H1 (cell line): Measurements from ENCODE around the gene UBN1. TPM values are rescaled to one million over a fixed set of nuclear protein-coding genes. Genes with fewer than 3 reads are reported as not detected.
A peak's percentile ranks its signal among the peaks of the same experiment; 100 is the strongest.

Source experiments
- CTCF ChIA-PET: fragments of 300-600 bp; sonication (Branson Sonifier 250); formaldehyde crosslinking; loops from one replicate; lab custom pipeline; 2021; ENCODE audit not compliant: partially characterized antibody; lab: Charles Lee
- POLR2A ChIA-PET: fragments of 300-600 bp; sonication (Branson Sonifier 250); formaldehyde crosslinking; loops from one replicate; lab custom pipeline; 2021; ENCODE audit warnings: inconsistent platforms; ENCODE audit not compliant: partially characterized antibody; lab: Charles Lee
- DNase-seq, 2 experiments: peaks; one replicate each; pipeline versions ENCODE4 v3.0.0 to v3.0.0-alpha.2; 2010 to 2022; ENCODE audit warnings: low spot score in 2 of 2, low read depth in 1 of 2, mixed read lengths in 1 of 2
- FAIRE-seq: peaks from 2 replicates; lab custom pipeline; 2011; peaks lifted over from hg19 to GRCh38; lab: Jason Lieb, UNC
- H2AFZ ChIP-seq: 2 replicates; pipeline ENCODE4 v1.8.1; 2012; ENCODE audit warnings: low read length, inconsistent platforms
- H2AK5ac ChIP-seq: 2 replicates; pipeline ENCODE4 v1.6.1; 2013; ENCODE audit warnings: low read depth, low read length
- H2BK120ac ChIP-seq: replicated peaks from 2 replicates; pipeline ENCODE3; 2013; ENCODE audit warnings: low read depth, low read length, inconsistent platforms
- H2BK12ac ChIP-seq: 2 replicates; pipeline ENCODE4 v1.6.1; 2013; ENCODE audit warnings: low read depth, low read length
- H2BK15ac ChIP-seq: 2 replicates; pipeline ENCODE4 v1.6.1; 2013; ENCODE audit warnings: low read length
- H2BK20ac ChIP-seq: 2 replicates; pipeline ENCODE4 v1.6.1; 2013; ENCODE audit warnings: low read length
- H2BK5ac ChIP-seq: 2 replicates; pipeline ENCODE4 v1.6.1; 2013; ENCODE audit warnings: low read depth, low read length
- H3K14ac ChIP-seq: 2 replicates; pipeline ENCODE4 v1.6.1; 2013; ENCODE audit warnings: inconsistent platforms; ENCODE audit not compliant: insufficient read length
- H3K18ac ChIP-seq: 2 replicates; pipeline ENCODE4 v1.6.1; 2013; ENCODE audit warnings: low read length; ENCODE audit errors: extremely low read depth
- H3K23ac ChIP-seq: 2 replicates; pipeline ENCODE4 v1.6.1; 2013; ENCODE audit warnings: inconsistent platforms; ENCODE audit not compliant: insufficient read length
- H3K23me2 ChIP-seq: 2 replicates; pipeline ENCODE4 v1.6.1; 2013; ENCODE audit warnings: low read depth, low read length
- H3K27ac ChIP-seq: 2 replicates; pipeline ENCODE4 v1.6.1; 2011; ENCODE audit warnings: low read depth, low read length, inconsistent platforms
- H3K27me3 ChIP-seq, 4 experiments: replicated peaks in 1 of 4; 1 replicate in 1 of 4; 2 replicates in 3 of 4; pipeline versions ENCODE4 v1.6.1 to v1.8.1; 2011 to 2013; ENCODE audit warnings: low read length in 3 of 4, mild to moderate bottlenecking in 3 of 4, inconsistent platforms in 2 of 4, mixed read lengths in 2 of 4, moderate library complexity in 1 of 4; ENCODE audit not compliant: control insufficient read depth in 3 of 4, insufficient read depth in 3 of 4; ENCODE audit errors: extremely low read depth in 1 of 4
- H3K36me3 ChIP-seq, 4 experiments: 2 replicates each; pipeline versions ENCODE4 v1.6.1 to v1.8.1; 2011 to 2013; ENCODE audit warnings: mild to moderate bottlenecking in 4 of 4, low read length in 3 of 4, moderate library complexity in 2 of 4, control low read depth in 1 of 4, inconsistent platforms in 1 of 4; ENCODE audit not compliant: insufficient read depth in 4 of 4, control insufficient read depth in 2 of 4
- H3K4ac ChIP-seq: replicated peaks from 2 replicates; pipeline ENCODE3; 2013; ENCODE audit warnings: low read length, low read depth, mixed read lengths, inconsistent platforms; ENCODE audit not compliant: insufficient read length
- H3K4me1 ChIP-seq, 4 experiments: replicated peaks in 1 of 4; 1 replicate in 1 of 4; 2 replicates in 3 of 4; pipeline versions ENCODE4 v1.6.1 to v1.8.1; 2011 to 2013; ENCODE audit warnings: low read length in 3 of 4, inconsistent platforms in 2 of 4, mixed read lengths in 1 of 4; ENCODE audit not compliant: insufficient read depth in 4 of 4, control insufficient read depth in 3 of 4
- H3K4me2 ChIP-seq, 2 experiments: 2 replicates each; pipeline versions ENCODE4 v1.6.1 to v1.8.1; 2011 to 2013; ENCODE audit warnings: low read depth in 2 of 2, low read length in 2 of 2, control low read depth in 1 of 2, inconsistent platforms in 1 of 2, mild to moderate bottlenecking in 1 of 2; ENCODE audit not compliant: insufficient read depth in 1 of 2
- H3K4me3 ChIP-seq, 4 experiments: fragments of 200-600, 300-600 bp in 1 of 4; sonication (generic), shearing (Covaris generic), sonication (Bioruptor Twin) in 1 of 4; 2 replicates each; pipeline versions ENCODE4 v1.5.1 to v1.8.1; 2011 to 2016; ENCODE audit warnings: low read length in 4 of 4, low read depth in 3 of 4, control low read depth in 2 of 4, inconsistent platforms in 2 of 4, mild to moderate bottlenecking in 2 of 4, mixed read lengths in 1 of 4, moderate library complexity in 1 of 4; ENCODE audit not compliant: insufficient read depth in 2 of 4; ENCODE audit errors: extremely low read depth in 1 of 4
- H3K56ac ChIP-seq: replicated peaks from 2 replicates; pipeline ENCODE3; 2013; ENCODE audit warnings: low read depth, mild to moderate bottlenecking, mixed read lengths, low read length, inconsistent platforms; ENCODE audit not compliant: insufficient read length
- H3K79me1 ChIP-seq: 2 replicates; pipeline ENCODE4 v1.6.1; 2013; ENCODE audit warnings: low read depth, low read length, control low read depth
- H3K79me2 ChIP-seq, 2 experiments: 2 replicates each; pipeline versions ENCODE4 v1.6.1 to v1.8.1; 2012 to 2013; ENCODE audit warnings: low read length in 2 of 2, mild to moderate bottlenecking in 2 of 2, inconsistent platforms in 1 of 2; ENCODE audit not compliant: insufficient read depth in 2 of 2, control insufficient read depth in 1 of 2
- H3K9ac ChIP-seq, 4 experiments: replicated peaks in 1 of 4; 1 replicate in 1 of 4; 2 replicates in 3 of 4; pipeline versions ENCODE4 v1.6.1 to v1.8.1; 2011 to 2013; ENCODE audit warnings: low read depth in 3 of 4, low read length in 3 of 4, control low read depth in 2 of 4, mild to moderate bottlenecking in 2 of 4, moderate library complexity in 2 of 4, inconsistent platforms in 1 of 4; ENCODE audit errors: extremely low read depth in 1 of 4
- H3K9me3 ChIP-seq, 2 experiments: 2 replicates each; pipeline versions ENCODE4 v1.6.1 to v1.8.1; 2012 to 2013; ENCODE audit warnings: mild to moderate bottlenecking in 2 of 2, moderate library complexity in 2 of 2, control low read depth in 1 of 2, inconsistent platforms in 1 of 2, low read depth in 1 of 2, low read length in 1 of 2, mixed read lengths in 1 of 2; ENCODE audit not compliant: insufficient read depth in 2 of 2
- H4K20me1 ChIP-seq, 2 experiments: replicated peaks in 1 of 2; 2 replicates each; pipeline versions ENCODE3 to v1.8.1; 2011 to 2013; ENCODE audit warnings: inconsistent platforms in 2 of 2, low read length in 2 of 2, mild to moderate bottlenecking in 1 of 2; ENCODE audit not compliant: insufficient read depth in 2 of 2, control insufficient read depth in 1 of 2
- H4K5ac ChIP-seq: 2 replicates; pipeline ENCODE4 v1.6.1; 2013; ENCODE audit warnings: low read length, low read depth, mixed read lengths, inconsistent platforms; ENCODE audit not compliant: insufficient read length
- H4K8ac ChIP-seq: 2 replicates; pipeline ENCODE4 v1.8.0; 2013; ENCODE audit warnings: mild to moderate bottlenecking, moderate library complexity, low read length, inconsistent platforms; ENCODE audit not compliant: insufficient read depth; ENCODE audit errors: extremely low read depth
- H4K91ac ChIP-seq: replicated peaks from 2 replicates; pipeline ENCODE3; 2013; ENCODE audit warnings: low read length, mixed read lengths, inconsistent platforms; ENCODE audit not compliant: insufficient read length
- CHD1 ChIP-seq: IDR thresholded peaks from 2 replicates; pipeline ENCODE4 v1.6.1; 2012; ENCODE audit warnings: low read depth, low read length, improper control_type of control experiment
- CHD2 ChIP-seq: IDR thresholded peaks from 2 replicates; pipeline ENCODE4 v1.6.1; 2012; ENCODE audit warnings: low read length, improper control_type of control experiment
- CREB1 ChIP-seq: IDR thresholded peaks from 2 replicates; pipeline ENCODE4 v1.6.1; 2012; ENCODE audit warnings: inconsistent platforms
- CTBP2 ChIP-seq: IDR thresholded peaks from 2 replicates; pipeline ENCODE4 v1.7.0; 2011; ENCODE audit warnings: borderline replicate concordance, mild to moderate bottlenecking, moderate library complexity, mixed read lengths, low read length; ENCODE audit not compliant: insufficient read depth, insufficient read length
- EGR1 ChIP-seq: IDR thresholded peaks from 2 replicates; pipeline ENCODE4 v1.6.1; 2011; ENCODE audit warnings: low read depth, low read length, borderline replicate concordance
- EP300 ChIP-seq, 2 experiments: IDR thresholded peaks; 1 replicate in 1 of 2; 2 replicates in 1 of 2; pipeline ENCODE4 v1.6.1; 2011 to 2012; ENCODE audit warnings: low read depth in 2 of 2, low read length in 2 of 2, mild to moderate bottlenecking in 2 of 2, borderline replicate concordance in 1 of 2, inconsistent platforms in 1 of 2, moderate library complexity in 1 of 2
- HDAC2 ChIP-seq, 2 experiments: fragments of 300-600 bp in 1 of 2; sonication (generic) in 1 of 2; IDR thresholded peaks; 2 replicates each; pipeline ENCODE4 v1.6.1; 2011 to 2012; ENCODE audit warnings: low read depth in 2 of 2, low read length in 2 of 2, mild to moderate bottlenecking in 2 of 2, moderate library complexity in 2 of 2, borderline replicate concordance in 1 of 2, inconsistent platforms in 1 of 2
- MAFK ChIP-seq: IDR thresholded peaks from 2 replicates; pipeline ENCODE4 v1.6.1; 2012; ENCODE audit warnings: low read depth, mild to moderate bottlenecking, improper control_type of control experiment, low read length
- POLR2A ChIP-seq, 2 experiments: IDR thresholded peaks; 1 replicate in 1 of 2; 2 replicates in 1 of 2; pipeline ENCODE4 v1.6.1; 2011; ENCODE audit warnings: low read depth in 2 of 2, low read length in 2 of 2, mild to moderate bottlenecking in 2 of 2; ENCODE audit errors: control extremely low read depth in 1 of 2
- RNF2 ChIP-seq: fragments of 200-900, 300-1000 bp; sonication (generic); IDR thresholded peaks from 2 replicates; pipeline ENCODE4 v1.7.1; 2016; ENCODE audit warnings: borderline replicate concordance, low read depth, mild to moderate bottlenecking, antibody characterized with exemption, low read length; ENCODE audit not compliant: poor library complexity, severe bottlenecking; ENCODE audit errors: missing control alignments
- TEAD4 ChIP-seq: IDR thresholded peaks from 2 replicates; pipeline ENCODE4 v1.6.1; 2012; ENCODE audit warnings: low read depth, low read length, inconsistent platforms, mixed read lengths
- WGBS, 2 experiments: shearing (Covaris generic) in 1 of 2; methylation state at CpG; one replicate each; pipeline versions ENCODE4 v1.1.6 to v1.1.7; 2013 to 2015; ENCODE audit warnings: low lambda C conversion rate in 2 of 2, mixed read lengths in 2 of 2, inconsistent platforms in 1 of 2, low coverage in 1 of 2, missing lambda C conversion rate in 1 of 2; ENCODE audit not compliant: insufficient replicate concordance in 2 of 2, insufficient coverage in 1 of 2, insufficient read length in 1 of 2; ENCODE audit errors: extremely low coverage in 1 of 2, missing lambda C conversion rate in 1 of 2; 5-methylcytosine and 5-hydroxymethylcytosine counted together
- polyA plus RNA-seq, 7 experiments: library from polyadenylated mRNA; depleted of rRNA in 3 of 7; stranded (reverse) in 5 of 7; unstranded in 2 of 7; fragments of >200 nt in 5 of 7; fragments of 200-250 nt in 2 of 7; gene quantifications; 1 replicate in 5 of 7; 2 replicates in 1 of 7; 4 replicates in 1 of 7; pipeline versions ENCODE4 v1.2.1 to v1.2.3, GENCODE V29; 2011 to 2013; ENCODE audit warnings: missing spikeins in 2 of 7, mixed read lengths in 2 of 7
- total RNA-seq: library from RNA; stranded (reverse); fragmentation: NEBNext Ultra II Directional; extraction: Animal tissue kit (Norgen Biotek cat#: 25700); gene quantifications from 2 replicates; pipeline ENCODE4 v1.2.1, GENCODE V29; 2021
- TF ChIP-seq, protein P1 (sequence below): IDR thresholded peaks from 2 replicates; pipeline ENCODE4 v1.6.1; 2012; ENCODE audit warnings: inconsistent platforms

Gene UBN1
- total and polyA plus RNA-seq, 2 of the 8 experiments (the other 6 are each of a cell fraction or from before 2014, with no cell fraction given) = 16.2 to 37.0 TPM

DNA sequence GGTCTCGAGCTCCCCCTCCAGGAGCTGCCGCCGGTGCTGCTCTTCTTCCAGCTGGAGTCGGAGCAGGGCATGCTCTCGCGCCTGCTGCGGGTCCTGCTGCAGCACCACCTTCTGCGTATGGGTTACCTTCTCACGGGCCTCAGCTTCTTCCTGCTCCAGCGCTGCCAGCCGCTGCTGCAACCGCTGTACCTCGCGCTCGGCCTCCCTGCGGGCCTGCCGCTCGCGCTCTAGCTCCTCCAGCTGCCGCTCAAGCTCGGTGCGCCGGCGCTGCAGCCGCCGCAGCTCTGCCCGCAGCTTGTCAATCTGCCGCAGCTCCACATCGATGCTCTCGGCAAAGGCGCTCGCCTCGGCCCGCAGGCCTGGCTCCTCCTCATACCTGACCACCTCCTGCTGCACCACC, 36.9 kb downstream of the UBN1 start:
- Histone ChIP-seq H3K27me3 (no peaks in the 10 kb centered on the region), H3K36me3 (peaks cover 19 to 85% (median 60%) of the 10 kb centered on the region in 4 experiments), H4K8ac (peak overlapping the region; percentile 14; the same call in 1 of the 2 replicates), H3K23me2 (no peaks in the 10 kb centered on the region), H4K5ac (no peak overlapping the region), H2AFZ (no peak overlapping the region), H3K79me2 (no peaks in the 10 kb centered on the region), H4K20me1 (peaks cover 3 to 6% of the 10 kb centered on the region in 2 experiments), H3K4me2 (no peak overlapping the region), H3K56ac (no peak overlapping the region), H4K91ac (no peak overlapping the region), H3K27ac (no peak overlapping the region), H3K23ac (no peak overlapping the region), H2BK15ac (no peak overlapping the region), H3K9me3 (no peaks in the 10 kb centered on the region), H3K4me1 (no peaks in the 10 kb centered on the region), H2BK20ac (no peak overlapping the region), H3K79me1 (no peaks in the 10 kb centered on the region), H2BK12ac (no peak overlapping the region), H3K18ac (no peak overlapping the region), H3K4me3 (no peak overlapping the region), H3K14ac (no peak overlapping the region), H2BK5ac (no peak overlapping the region), H2AK5ac (no peak overlapping the region), H2BK120ac (no peak overlapping the region), H3K4ac (no peak overlapping the region), H3K9ac (no peak overlapping the region)
- 95% methylated on average over 34 of the region's 34 CpGs; no CpG with 5 or more reads in 1 of the 2 experiments for WGBS, 2 experiments
- FAIRE-seq = no peak
- ChIA-PET CTCF (interaction anchor here (0.8 to 2.6 kb wide), 12 partner anchors 14 to 201 kb away, joined by 3 to 9 read pairs (median 4); partner anchors contain the start of gene SEC14L5), POLR2A (interaction anchor here (0.8 to 2.6 kb wide), 9 partner anchors 9 to 190 kb away, joined by 3 to 9 read pairs (median 4); no protein-coding TSS in a partner anchor)
- DNase-seq = no peak
- TF ChIP-seq EP300 (IDR thresholded peaks at IDR 0.05; ENCODE audit: borderline replicate concordance in 1 of 2, low read depth in 2 of 2, low read length in 2 of 2) = no peak
- no peak for TF ChIP-seq POLR2A (IDR thresholded peaks at IDR 0.05; ENCODE audit: control extremely low read depth in 1 of 2, low read depth in 2 of 2, low read length in 2 of 2)
- no peak for TF ChIP-seq HDAC2 (IDR thresholded peaks at IDR 0.05; ENCODE audit: borderline replicate concordance in 1 of 2, low read depth in 2 of 2, low read length in 2 of 2)
- TF ChIP-seq CHD2 = no peak
- TF ChIP-seq CHD1 = no peak
- no peak for TF ChIP-seq MAFK
- no peak for TF ChIP-seq CTBP2
- no peak for TF ChIP-seq EGR1
- TF ChIP-seq RNF2 = no peak
- no peak for TF ChIP-seq TEAD4
- TF ChIP-seq, protein P1, sequence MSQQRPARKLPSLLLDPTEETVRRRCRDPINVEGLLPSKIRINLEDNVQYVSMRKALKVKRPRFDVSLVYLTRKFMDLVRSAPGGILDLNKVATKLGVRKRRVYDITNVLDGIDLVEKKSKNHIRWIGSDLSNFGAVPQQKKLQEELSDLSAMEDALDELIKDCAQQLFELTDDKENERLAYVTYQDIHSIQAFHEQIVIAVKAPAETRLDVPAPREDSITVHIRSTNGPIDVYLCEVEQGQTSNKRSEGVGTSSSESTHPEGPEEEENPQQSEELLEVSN = no peak
- TF ChIP-seq CREB1 = no peak
